ENCODE results near the gene PAPPA. TPM values are rescaled to one million over a fixed set of nuclear protein-coding genes. Genes with fewer than 3 reads are reported as not detected.

Gene PAPPA
- total and polyA plus RNA-seq, 2 of the 8 experiments (the other 6 are each of a cell fraction or from before 2014, with no cell fraction given): 0.18 to 0.63 TPM

DNA sequence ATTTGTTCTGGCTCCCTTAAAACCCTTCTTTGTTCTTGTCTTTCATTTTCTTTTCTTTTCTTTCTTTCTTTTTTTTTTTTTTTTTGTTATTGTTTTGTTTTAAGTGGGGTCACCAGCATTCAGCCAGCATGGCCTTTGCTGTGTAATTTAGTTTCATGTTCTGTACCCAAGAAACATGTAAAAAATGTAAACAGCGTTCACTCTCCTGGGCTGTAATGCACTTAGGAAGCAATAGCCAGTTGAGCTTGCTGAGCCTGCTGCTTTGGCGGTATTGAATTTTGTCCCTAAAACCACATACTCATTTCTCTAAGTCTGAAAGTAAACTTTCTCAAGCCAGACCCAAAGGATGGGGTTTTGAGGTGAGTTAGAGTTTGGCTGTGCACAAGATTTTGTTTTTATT lies 158.6 kb downstream of the PAPPA start:
- no peaks in the 10 kb centered on the region for H3K36me3 ChIP-seq (ENCODE audit: control insufficient read depth in 2 of 4, insufficient read depth in 4 of 4, low read length in 3 of 4)
- no peak overlapping the region for H3K27ac ChIP-seq (ENCODE audit: low read depth, low read length)
- H3K23me2 ChIP-seq (ENCODE audit: low read depth, low read length): no peaks in the 10 kb centered on the region
- no peaks in the 10 kb centered on the region for H4K20me1 ChIP-seq (replicated peaks in 1 of 2; ENCODE audit: control insufficient read depth in 1 of 2, insufficient read depth in 2 of 2, low read length in 2 of 2)
- no peak overlapping the region for H2BK20ac ChIP-seq (ENCODE audit: low read length)
- no peak overlapping the region for H3K4me2 ChIP-seq (ENCODE audit: insufficient read depth in 1 of 2, low read depth in 2 of 2, low read length in 2 of 2)
- no peak overlapping the region for H3K18ac ChIP-seq (ENCODE audit: extremely low read depth, low read length)
- no peak overlapping the region for H3K14ac ChIP-seq (ENCODE audit: insufficient read length)
- no peak overlapping the region for H4K91ac ChIP-seq (replicated peaks; ENCODE audit: insufficient read length, low read length)
- no peaks in the 10 kb centered on the region for H3K4me1 ChIP-seq (replicated peaks in 1 of 4; ENCODE audit: control insufficient read depth in 3 of 4, insufficient read depth in 4 of 4, low read length in 3 of 4)
- H3K79me1 ChIP-seq (ENCODE audit: low read depth, low read length): no peaks in the 10 kb centered on the region
- FAIRE-seq (no peak), DNase-seq (ENCODE audit: low read depth in 1 of 2, low spot score in 2 of 2) (no peak)
- no peaks in the 10 kb centered on the region for H3K79me2 ChIP-seq (ENCODE audit: control insufficient read depth in 1 of 2, insufficient read depth in 2 of 2, low read length in 2 of 2)
- H3K23ac ChIP-seq (ENCODE audit: insufficient read length): no peak overlapping the region
- no peak overlapping the region for H2AFZ ChIP-seq (ENCODE audit: low read length)
- no peak overlapping the region for H4K5ac ChIP-seq (ENCODE audit: insufficient read length, low read depth, low read length)
- ChIA-PET CTCF (ENCODE audit: partially characterized antibody) (no interaction called here), POLR2A (ENCODE audit: partially characterized antibody) (no interaction called here)
- no peak overlapping the region for H4K8ac ChIP-seq (ENCODE audit: extremely low read depth, insufficient read depth, low read length)
- no peak overlapping the region for H2BK12ac ChIP-seq (ENCODE audit: low read depth, low read length)
- no peak overlapping the region for H3K4me3 ChIP-seq (ENCODE audit: extremely low read depth in 1 of 4, insufficient read depth in 2 of 4, low read depth in 3 of 4, low read length in 4 of 4)
- no peaks in the 10 kb centered on the region for H3K9me3 ChIP-seq (ENCODE audit: insufficient read depth in 2 of 2, low read depth in 1 of 2, low read length in 1 of 2)
- no peak overlapping the region for H2BK120ac ChIP-seq (replicated peaks; ENCODE audit: low read depth, low read length)
- TF ChIP-seq RBBP5 (IDR thresholded peaks at IDR 0.05; ENCODE audit: borderline replicate concordance, low read depth, low read length) (no peak), JUND (IDR thresholded peaks at IDR 0.05; ENCODE audit: low read length) (no peak), BRCA1 (IDR thresholded peaks at IDR 0.05; ENCODE audit: low read depth, low read length) (no peak), RAD21 (IDR thresholded peaks at IDR 0.05 in 1 of 2, conservative IDR thresholded peaks at IDR 0.05 in 1 of 2; ENCODE audit: low read depth in 2 of 2, low read length in 2 of 2) (no peak), CTBP2 (IDR thresholded peaks at IDR 0.05; ENCODE audit: borderline replicate concordance, insufficient read depth, insufficient read length, low read length) (no peak), SP2 (IDR thresholded peaks at IDR 0.05; ENCODE audit: low read length) (no peak), ASH2L (IDR thresholded peaks at IDR 0.05; ENCODE audit: low read length) (no peak), NRF1 (IDR thresholded peaks at IDR 0.05; ENCODE audit: low read depth, low read length) (no peak), ZNF274 (IDR thresholded peaks at IDR 0.05; ENCODE audit: borderline replicate concordance, extremely low read depth, low read length) (no peak), YY1 (IDR thresholded peaks at IDR 0.05; ENCODE audit: low read depth, low read length) (no peak), BACH1 (IDR thresholded peaks at IDR 0.05; ENCODE audit: low read length) (no peak), POU5F1 (IDR thresholded peaks at IDR 0.05; ENCODE audit: low read depth, low read length) (no peak), KDM4A (IDR thresholded peaks at IDR 0.05; ENCODE audit: low read depth, low read length, severe bottlenecking) (no peak)
- TF ChIP-seq, protein P1, sequence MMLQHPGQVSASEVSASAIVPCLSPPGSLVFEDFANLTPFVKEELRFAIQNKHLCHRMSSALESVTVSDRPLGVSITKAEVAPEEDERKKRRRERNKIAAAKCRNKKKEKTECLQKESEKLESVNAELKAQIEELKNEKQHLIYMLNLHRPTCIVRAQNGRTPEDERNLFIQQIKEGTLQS (IDR thresholded peaks at IDR 0.05; ENCODE audit: insufficient read depth, low read depth, low read length): no peak
- H3K27me3 ChIP-seq (replicated peaks in 1 of 4; ENCODE audit: control insufficient read depth in 3 of 4, extremely low read depth in 1 of 4, insufficient read depth in 3 of 4, low read length in 3 of 4): no peaks in the 10 kb centered on the region; a peak in 1 of 7 replicates
- 100% methylated on average over 2 of the region's 2 CpGs; no CpG with 5 or more reads in 1 of the 2 experiments for WGBS, 2 experiments (ENCODE audit: extremely low coverage in 1 of 2, insufficient coverage in 1 of 2, insufficient read length in 1 of 2, insufficient replicate concordance in 2 of 2, low coverage in 1 of 2, low lambda C conversion rate in 2 of 2, missing lambda C conversion rate in 1 of 2)
- H3K4ac ChIP-seq (replicated peaks; ENCODE audit: insufficient read length, low read depth, low read length): no peak overlapping the region
- no peak overlapping the region for H2BK15ac ChIP-seq (ENCODE audit: low read length)
- H3K9ac ChIP-seq (replicated peaks in 1 of 4; ENCODE audit: extremely low read depth in 1 of 4, low read depth in 3 of 4, low read length in 3 of 4): no peak overlapping the region
- H3K56ac ChIP-seq (replicated peaks; ENCODE audit: insufficient read length, low read depth, low read length): no peak overlapping the region
- H2BK5ac ChIP-seq (ENCODE audit: low read depth, low read length): no peak overlapping the region
- no peak overlapping the region for H2AK5ac ChIP-seq (ENCODE audit: low read depth, low read length)

Measured in H1 (cell line).